ENCODE data around the gene CDH8.
"Not testable (repeated sequence)": the region's sequence is repeated elsewhere in the genome, so short reads cannot be mapped to it uniquely, and the experiment has no call there.

The CDH8 gene

GRCh38 chr16:61798741-61799140 lies 237.5 kb downstream of the CDH8 start:
- TF ChIP-seq CTCF (conservative IDR thresholded peaks at IDR 0.05; ENCODE audit: low read depth, low read length): no peak
- peak; percentile 41 for DNase-seq (ENCODE audit: low read depth)
- no peak overlapping the region for H3K4me3 ChIP-seq (ENCODE audit: low read depth, low read length)

GRCh38 chr16:61797961-61798507 lies 238.2 kb downstream of the CDH8 start:
- no peak for TF ChIP-seq CTCF (conservative IDR thresholded peaks at IDR 0.05; ENCODE audit: low read depth, low read length)
- no peak for DNase-seq (ENCODE audit: low read depth)
- H3K4me3 ChIP-seq (ENCODE audit: low read depth, low read length): no peak overlapping the region

- TF ChIP-seq CTCF (conservative IDR thresholded peaks at IDR 0.05; ENCODE audit: low read depth, low read length): no peak
- H3K4me3 ChIP-seq (ENCODE audit: low read depth, low read length): no peak overlapping the region
- no peak for DNase-seq (ENCODE audit: low read depth)
Measured at GRCh38 chr16:61797296-61797795, 238.9 kb downstream of the CDH8 start.

GRCh38 chr16:61792194-61792909 lies 243.9 kb downstream of the CDH8 start:
- no peak for TF ChIP-seq CTCF (conservative IDR thresholded peaks at IDR 0.05; ENCODE audit: low read depth, low read length)
- H3K4me3 ChIP-seq (ENCODE audit: low read depth, low read length): no peak overlapping the region
- DNase-seq (ENCODE audit: low read depth): peak; percentile 90

- H3K4me3 ChIP-seq (ENCODE audit: low read depth, low read length): no peak overlapping the region
- DNase-seq (ENCODE audit: low read depth): peak; percentile 28
- no peak for TF ChIP-seq CTCF (conservative IDR thresholded peaks at IDR 0.05; ENCODE audit: low read depth, low read length)
Measured at GRCh38 chr16:61791464-61791863, 244.8 kb downstream of the CDH8 start.

GRCh38 chr16:61781855-61782254 lies 254.4 kb downstream of the CDH8 start:
- not testable (repeated sequence) for H3K4me3 ChIP-seq (ENCODE audit: low read depth, low read length); DNase-seq (ENCODE audit: low read depth)

- no peak for TF ChIP-seq CTCF (conservative IDR thresholded peaks at IDR 0.05; ENCODE audit: low read depth, low read length)
- no peak overlapping the region for H3K4me3 ChIP-seq (ENCODE audit: low read depth, low read length)
- no peak for DNase-seq (ENCODE audit: low read depth)
Measured at GRCh38 chr16:61780161-61780560, 256.1 kb downstream of the CDH8 start.
